Ishikawa (cell line): ENCODE results near the gene MACROD2.

ENCODE experiments used
- MAX ChIP-seq: IDR thresholded peaks from 2 replicates; pipeline ENCODE4 v1.6.1; 2012
- RAD21 ChIP-seq: IDR thresholded peaks from 2 replicates; pipeline ENCODE4 v1.6.1; 2012; ENCODE audit warnings: low read depth

DNA sequence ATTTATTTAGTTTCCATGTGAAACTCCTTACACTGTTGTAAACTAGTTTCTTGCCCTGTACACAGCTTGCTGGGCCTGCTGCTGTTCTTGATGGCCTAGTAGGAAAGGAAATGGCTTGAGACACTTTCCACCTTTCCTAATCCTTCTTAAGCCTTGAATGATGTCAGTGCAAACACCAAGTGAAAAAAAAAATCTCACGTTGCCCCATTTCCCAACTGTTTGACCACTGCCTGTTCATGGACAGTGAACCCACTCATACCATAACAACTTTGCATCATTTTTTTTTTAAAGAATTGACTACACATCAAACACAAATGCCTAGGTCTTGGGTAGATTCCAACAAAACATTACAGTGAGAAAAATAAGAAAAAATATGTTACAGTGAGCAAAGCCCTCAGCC lies 995.7 kb downstream of the MACROD2 start:
- TF ChIP-seq MAX, result no peak
- TF ChIP-seq RAD21, result no peak
